ENCODE measurements around the gene MFSD11.
"Not testable (repeated sequence)": the region's sequence is repeated elsewhere in the genome, so short reads cannot be mapped to it uniquely, and the experiment has no call there.

The MFSD11 gene

GRCh38 chr17:76815907-76816589, 78.1 kb downstream of the MFSD11 start:
- H3K36me3 Mint-ChIP-seq, H3K4me3 Mint-ChIP-seq, ATAC-seq, H3K9me3 Mint-ChIP-seq, H3K27ac Mint-ChIP-seq: not testable (repeated sequence)
- Mint-ChIP-seq H3K27me3 (peaks cover 55% of the 10 kb centered on the region), H3K4me1 (peaks cover 20% of the 10 kb centered on the region)

- peak; percentile 54 for ATAC-seq
- Mint-ChIP-seq H3K27me3 (peaks cover 55% of the 10 kb centered on the region), H3K4me3 (no peak overlapping the region), H3K4me1 (peaks cover 20% of the 10 kb centered on the region), H3K9me3 (no peaks in the 10 kb centered on the region), H3K36me3 (no peaks in the 10 kb centered on the region), H3K27ac (no peak overlapping the region)
Measured at GRCh38 chr17:76816590-76817135, 78.7 kb downstream of the MFSD11 start.

GRCh38 chr17:76820039-76820438, 82.1 kb downstream of the MFSD11 start:
- H3K27me3 Mint-ChIP-seq, result peaks cover 53% of the 10 kb centered on the region
- ATAC-seq, result peak; percentile 80
- no peaks in the 10 kb centered on the region for H3K9me3 Mint-ChIP-seq
- H3K4me1 Mint-ChIP-seq, result peaks cover 29% of the 10 kb centered on the region
- H3K4me3 Mint-ChIP-seq, result no peak overlapping the region
- no peaks in the 10 kb centered on the region for H3K36me3 Mint-ChIP-seq
- H3K27ac Mint-ChIP-seq, result peak overlapping the region; percentile 38

GRCh38 chr17:76820561-76820960, 82.6 kb downstream of the MFSD11 start:
- Mint-ChIP-seq H3K27ac (no peak overlapping the region), H3K9me3 (no peaks in the 10 kb centered on the region), H3K4me1 (peaks cover 29% of the 10 kb centered on the region), H3K27me3 (peaks cover 53% of the 10 kb centered on the region), H3K4me3 (no peak overlapping the region), H3K36me3 (no peaks in the 10 kb centered on the region)
- ATAC-seq, result no peak

GRCh38 chr17:76822184-76822778, 84.4 kb downstream of the MFSD11 start:
- no peak for ATAC-seq

GRCh38 chr17:76824093-76824492, 86.2 kb downstream of the MFSD11 start:
- peaks cover 23% of the 10 kb centered on the region for H3K4me1 Mint-ChIP-seq
- H3K27me3 Mint-ChIP-seq, result peaks cover 67% of the 10 kb centered on the region
- no peak overlapping the region for H3K4me3 Mint-ChIP-seq
- H3K36me3 Mint-ChIP-seq, result no peaks in the 10 kb centered on the region
- H3K9me3 Mint-ChIP-seq, result no peaks in the 10 kb centered on the region
- peak; percentile 17 for ATAC-seq
- no peak overlapping the region for H3K27ac Mint-ChIP-seq

More at GRCh38 chr17:76822184-76822778, 84.4 kb downstream of the MFSD11 start:
- no peaks in the 10 kb centered on the region for H3K9me3 Mint-ChIP-seq
- H3K36me3 Mint-ChIP-seq, result no peaks in the 10 kb centered on the region
- peaks cover 23% of the 10 kb centered on the region for H3K4me1 Mint-ChIP-seq
- H3K27me3 Mint-ChIP-seq, result peaks cover 57% of the 10 kb centered on the region
- H3K27ac Mint-ChIP-seq, result no peak overlapping the region
- no peak overlapping the region for H3K4me3 Mint-ChIP-seq

- no peaks in the 10 kb centered on the region for H3K9me3 Mint-ChIP-seq
Measured at GRCh38 chr17:76826330-76827068, 88.6 kb downstream of the MFSD11 start.

GRCh38 chr17:76827736-76828135, 89.8 kb downstream of the MFSD11 start:
- Mint-ChIP-seq H3K9me3 (no peaks in the 10 kb centered on the region), H3K27me3 (peaks cover 81% of the 10 kb centered on the region), H3K4me3 (no peak overlapping the region), H3K27ac (no peak overlapping the region), H3K36me3 (no peaks in the 10 kb centered on the region), H3K4me1 (peaks cover 9% of the 10 kb centered on the region)
- ATAC-seq, result no peak

More at GRCh38 chr17:76826330-76827068, 88.6 kb downstream of the MFSD11 start:
- H3K4me1 Mint-ChIP-seq, result peaks cover 9% of the 10 kb centered on the region
- no peak for ATAC-seq
- H3K27ac Mint-ChIP-seq, result no peak overlapping the region
- no peaks in the 10 kb centered on the region for H3K36me3 Mint-ChIP-seq
- H3K27me3 Mint-ChIP-seq, result peaks cover 80% of the 10 kb centered on the region
- H3K4me3 Mint-ChIP-seq, result no peak overlapping the region

Measured in stimulated activated memory B cell treated with anti-CD40 and anti-IgM and Interleukin-4, amounts not matched to agents 10 μg/mL and 1 μg/mL and 100 μg/mL, for 72 hours (primary cell).